B cell (primary cell): ENCODE results near the gene RHOH.

Experiments used
- EZH2 ChIP-seq: IDR thresholded peaks from 2 replicates; pipeline ENCODE4 v1.6.1; 2012; ENCODE audit warnings: borderline replicate concordance, low read depth, mild to moderate bottlenecking, moderate library complexity, low read length; ENCODE audit not compliant: insufficient read depth, poor library complexity, severe bottlenecking
- TF ChIP-seq, protein P1 (sequence below): fragments of 200-600 bp; IDR thresholded peaks from one replicate; pipeline ENCODE4 v1.8.0; 2022; ENCODE audit warnings: antibody characterized with exemption, mild to moderate bottlenecking

DNA sequence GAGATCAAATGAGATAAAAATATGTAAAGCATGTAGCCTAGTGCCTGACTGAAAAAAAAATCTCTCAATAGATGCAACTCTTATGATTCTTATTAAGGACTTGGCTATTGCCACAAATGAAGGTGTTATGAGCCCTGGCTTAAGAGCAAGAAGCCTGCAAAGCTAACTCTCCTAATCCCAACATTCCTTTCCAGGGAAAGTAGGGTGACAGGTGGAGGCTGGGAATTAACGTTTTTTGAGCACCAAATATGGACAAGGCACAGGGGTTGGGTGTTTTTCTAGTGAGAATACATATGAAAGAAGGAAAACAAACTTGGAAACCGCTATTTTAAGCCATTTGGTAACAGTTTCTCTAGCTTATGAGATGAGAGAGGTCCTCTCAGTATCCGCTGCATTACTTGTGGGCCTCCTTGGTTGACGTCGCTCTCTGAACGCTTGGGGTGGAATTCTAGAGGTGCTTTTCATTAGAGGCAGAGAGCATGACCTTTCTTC lies 2.4 kb downstream of the RHOH start:
- TF ChIP-seq, protein P1, sequence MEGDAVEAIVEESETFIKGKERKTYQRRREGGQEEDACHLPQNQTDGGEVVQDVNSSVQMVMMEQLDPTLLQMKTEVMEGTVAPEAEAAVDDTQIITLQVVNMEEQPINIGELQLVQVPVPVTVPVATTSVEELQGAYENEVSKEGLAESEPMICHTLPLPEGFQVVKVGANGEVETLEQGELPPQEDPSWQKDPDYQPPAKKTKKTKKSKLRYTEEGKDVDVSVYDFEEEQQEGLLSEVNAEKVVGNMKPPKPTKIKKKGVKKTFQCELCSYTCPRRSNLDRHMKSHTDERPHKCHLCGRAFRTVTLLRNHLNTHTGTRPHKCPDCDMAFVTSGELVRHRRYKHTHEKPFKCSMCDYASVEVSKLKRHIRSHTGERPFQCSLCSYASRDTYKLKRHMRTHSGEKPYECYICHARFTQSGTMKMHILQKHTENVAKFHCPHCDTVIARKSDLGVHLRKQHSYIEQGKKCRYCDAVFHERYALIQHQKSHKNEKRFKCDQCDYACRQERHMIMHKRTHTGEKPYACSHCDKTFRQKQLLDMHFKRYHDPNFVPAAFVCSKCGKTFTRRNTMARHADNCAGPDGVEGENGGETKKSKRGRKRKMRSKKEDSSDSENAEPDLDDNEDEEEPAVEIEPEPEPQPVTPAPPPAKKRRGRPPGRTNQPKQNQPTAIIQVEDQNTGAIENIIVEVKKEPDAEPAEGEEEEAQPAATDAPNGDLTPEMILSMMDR = no peak
- TF ChIP-seq EZH2 = no peak
